HG02981 (cell line): ENCODE data around the gene TNNC2.

Experiments used
- ATAC-seq: cut with Tn5 transposase; IDR thresholded peaks from one replicate; pipeline ENCODE4 v1.9.1; 2021; ENCODE audit warnings: mild to moderate bottlenecking, moderate library complexity; ENCODE audit not compliant: unreplicated experiment

Gene TNNC2

GRCh38 chr20:45782890-45783289 is 44.2 kb downstream of the TNNC2 start:
- ATAC-seq: no peak

DNA sequence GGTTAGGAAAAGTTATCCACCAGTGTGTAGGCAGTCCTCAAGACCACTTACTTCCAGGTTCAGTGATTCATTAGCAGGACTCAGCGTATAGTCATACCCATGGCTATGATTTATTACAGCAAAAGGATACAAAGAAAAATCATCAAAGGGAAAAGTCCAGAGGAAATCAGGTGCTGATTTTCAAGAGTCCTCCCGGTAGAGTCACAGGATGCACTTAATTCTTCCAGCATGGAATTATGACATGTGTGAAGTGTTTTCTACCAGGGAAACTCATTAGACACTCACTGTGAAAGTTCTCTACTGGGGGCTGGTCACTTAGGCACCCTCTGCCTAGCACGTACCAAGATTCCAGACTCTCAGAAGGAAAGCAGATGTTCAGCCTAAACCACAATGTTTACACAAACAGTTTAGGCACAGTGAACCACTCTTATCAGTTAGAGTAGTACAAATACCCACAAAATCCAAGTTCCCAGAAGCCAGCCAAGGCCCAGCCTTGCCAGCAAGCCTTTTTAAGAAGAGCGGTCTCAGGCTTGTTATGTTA is 45.7 kb downstream of the TNNC2 start:
- ATAC-seq: no peak

DNA sequence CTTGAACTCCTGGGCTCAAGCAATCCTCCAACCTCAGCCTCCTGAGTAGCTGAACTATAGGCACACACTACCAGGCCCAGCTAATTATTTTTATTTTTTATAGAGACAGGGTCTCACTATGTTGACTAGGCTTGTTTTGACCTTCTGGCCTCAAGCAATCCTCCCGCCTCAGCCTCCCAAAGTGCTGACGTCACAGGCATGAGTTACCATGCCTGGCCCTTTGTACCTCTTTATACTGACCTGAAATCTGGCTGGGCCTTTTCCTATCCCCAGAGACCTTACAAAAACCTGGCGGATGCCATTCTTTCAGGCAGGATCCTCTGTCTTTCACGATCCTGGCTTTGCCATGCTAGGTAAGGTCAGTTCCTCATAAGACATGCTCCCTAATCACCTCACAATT is 47.0 kb downstream of the TNNC2 start:
- ATAC-seq: no peak

DNA sequence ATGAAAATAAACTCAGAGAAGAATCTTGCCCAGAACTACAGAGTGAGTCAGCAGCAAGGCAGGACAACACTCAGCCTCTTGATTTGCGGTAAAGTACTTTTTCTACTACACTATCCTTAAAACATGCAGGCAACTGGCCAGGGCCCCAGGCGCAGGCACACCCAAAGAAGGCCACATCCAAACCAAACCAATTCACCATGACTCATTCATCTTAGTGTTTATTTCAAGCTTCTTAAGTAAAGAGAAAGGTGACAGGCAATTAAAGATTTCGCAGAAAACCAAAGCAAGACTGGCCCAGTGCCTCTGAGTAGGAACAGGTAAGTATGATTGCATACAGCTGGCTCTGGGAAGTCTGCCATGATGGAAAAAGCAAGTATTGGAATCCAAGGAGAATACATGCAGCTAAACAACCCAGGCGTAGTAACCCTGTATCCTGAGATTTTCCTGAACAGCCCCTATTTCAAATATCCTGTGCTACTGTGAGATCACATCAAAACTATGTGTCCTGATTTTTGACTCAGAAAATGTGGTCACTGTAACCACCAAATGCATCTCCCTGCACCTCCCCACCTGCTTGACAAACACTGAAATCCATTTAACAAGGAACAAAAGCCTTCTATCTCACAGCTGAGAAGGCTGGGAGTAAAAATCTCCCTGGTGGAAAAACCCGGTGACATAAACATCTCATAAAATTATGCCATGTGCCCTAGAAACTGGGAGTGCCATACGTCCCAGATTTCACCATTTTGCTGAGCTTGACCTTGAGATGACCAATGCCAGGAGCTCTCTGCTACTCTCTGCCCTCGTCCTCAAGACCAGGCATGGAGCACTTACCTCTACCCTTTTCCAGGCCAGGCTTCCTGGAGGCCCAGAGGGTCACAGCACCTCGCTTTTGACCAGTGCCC is 47.8 kb downstream of the TNNC2 start:
- ATAC-seq: no peak

DNA sequence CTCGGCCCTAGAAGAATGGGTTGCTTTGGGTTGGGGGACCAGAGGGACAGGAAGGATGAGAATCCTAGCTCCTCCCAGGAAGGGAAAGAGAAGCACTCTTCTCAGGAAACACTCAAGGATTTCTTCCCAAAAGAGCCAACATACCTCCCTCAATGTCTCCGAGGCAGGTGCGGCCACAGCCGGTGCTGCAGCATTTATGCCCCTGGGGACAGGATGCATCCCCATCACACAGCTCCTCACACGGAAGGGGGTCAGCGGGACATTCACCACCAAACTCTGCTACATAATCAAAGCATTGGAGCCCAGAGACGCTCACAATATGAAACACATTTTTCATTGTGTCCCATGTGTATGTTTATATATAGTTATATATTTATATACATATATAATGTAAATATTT is 50.2 kb downstream of the TNNC2 start:
- no peak for ATAC-seq

DNA sequence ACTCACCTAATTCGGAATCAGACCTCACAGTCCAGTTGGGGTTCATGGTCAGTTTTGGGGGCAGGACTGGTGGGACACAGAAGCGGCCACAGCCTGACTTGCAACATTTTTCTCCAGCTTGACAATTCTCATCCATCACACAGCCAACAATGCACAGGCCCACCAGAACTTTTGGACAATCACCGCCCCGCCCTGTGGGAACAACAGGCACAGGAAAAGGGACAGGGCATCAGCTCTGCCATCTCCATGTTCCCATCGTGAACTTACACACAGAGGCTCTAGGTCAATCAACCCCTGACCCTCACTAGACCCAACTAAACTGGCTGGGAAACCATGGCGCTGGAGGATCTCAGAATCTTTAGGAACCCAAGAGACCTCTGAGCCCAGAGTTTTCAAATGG is 51.7 kb downstream of the TNNC2 start:
- ATAC-seq: no peak

DNA sequence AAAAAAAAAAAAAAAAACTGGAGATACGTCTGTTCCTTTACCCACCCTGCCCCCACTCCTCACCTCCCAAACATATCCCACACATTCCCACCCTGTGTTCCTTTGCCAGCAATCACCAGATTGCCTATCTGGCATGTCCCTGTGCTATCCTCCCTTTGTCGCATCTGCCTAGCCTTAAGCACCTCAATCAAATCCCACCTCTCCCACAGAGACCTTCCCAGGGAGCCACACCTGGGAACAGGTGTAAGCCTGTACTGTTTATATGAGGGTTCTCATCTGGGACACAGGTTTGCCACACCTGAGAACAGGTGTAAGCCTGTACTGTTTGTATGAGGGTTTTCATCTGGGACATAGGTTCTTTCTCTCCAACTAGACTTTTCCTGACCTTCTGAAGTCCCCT is 52.2 kb downstream of the TNNC2 start:
- no peak for ATAC-seq
